Esophagus squamous epithelium (tissue), 5 donors: ENCODE data around the gene AKAP12. TPM values are rescaled to one million over a fixed set of nuclear protein-coding genes. Genes with fewer than 3 reads are reported as not detected.

Experiments
- DNase-seq: peaks from one replicate; lab custom pipeline; 2025; lab: John Stamatoyannopoulos, UW
- H3K27ac ChIP-seq, 4 donors: fragments of 200-600 bp; sonication (generic); one replicate each; pipeline ENCODE4 v1.5.1; 2016 to 2019; ENCODE audit warnings: mild to moderate bottlenecking in 1 of 4
- H3K27me3 ChIP-seq, 4 donors: fragments of 200-600 bp; sonication (generic); 1 replicate in 3 of 4; 2 replicates in 1 of 4; pipeline versions ENCODE4 v1.5.1 to v1.6.0; 2017 to 2021; ENCODE audit warnings: antibody characterized with exemption in 1 of 4
- H3K36me3 ChIP-seq, 3 donors: fragments of 200-600 bp; sonication (generic); one replicate each; pipeline ENCODE4 v1.5.1; 2016 to 2019
- H3K4me1 ChIP-seq, 3 donors: fragments of 200-600 bp; sonication (generic); one replicate each; pipeline ENCODE4 v1.5.1; 2017 to 2019
- H3K4me3 ChIP-seq, 4 donors: fragments of 200-600 bp; sonication (generic); 1 replicate in 3 of 4; 2 replicates in 1 of 4; pipeline ENCODE4 v1.5.1; 2016 to 2019; ENCODE audit warnings: mild to moderate bottlenecking in 2 of 4, moderate library complexity in 1 of 4
- H3K9me3 ChIP-seq, 3 donors: fragments of 200-600 bp; sonication (generic); one replicate each; pipeline ENCODE4 v1.5.1; 2016 to 2019
- CTCF ChIP-seq, 6 experiments: fragments of 450-650 bp in 4 of 6; fragments of 200-600 bp in 2 of 6; sonication (generic) in 2 of 6; IDR thresholded peaks; one replicate each; pipeline ENCODE4 v1.5.1; 2016 to 2019; ENCODE audit warnings: antibody characterized with exemption in 6 of 6, mild to moderate bottlenecking in 4 of 6, moderate library complexity in 4 of 6
- POLR2A ChIP-seq, 4 donors: fragments of 450-650 bp; IDR thresholded peaks; one replicate each; pipeline ENCODE4 v1.6.1; 2017; ENCODE audit warnings: antibody characterized with exemption in 4 of 4, mild to moderate bottlenecking in 4 of 4, moderate library complexity in 3 of 4
- WGBS, 2 donors: methylation state at CpG; one replicate each; pipeline ENCODE4 v1.1.5; 2018; 5-methylcytosine and 5-hydroxymethylcytosine counted together
- intact Hi-C: fragments of 100-400 bp; cut with DNase I; formaldehyde crosslinking; loops from one replicate; pipeline ENCODE4 v1.15.0; 2022
- total RNA-seq, 4 donors: library from RNA; depleted of rRNA; stranded (reverse); fragments of >200 nt; gene quantifications; one replicate each; pipeline ENCODE4 v1.1.0, GENCODE V29; 2016
- donor health status: DM: yes; HTN: yes; CAD: no.

The AKAP12 gene
- total RNA-seq, 4 donors from 2014 or later = 1.7 to 66.6 (median 11.4) TPM

GRCh38 chr6:151289399-151290007 is 49.7 kb downstream of the AKAP12 start:
- Histone ChIP-seq H3K27ac (peak overlapping the region in 3 of 4 donors; percentile 17 to 82 (median 47)), H3K36me3 (no peaks in the 10 kb centered on the region), H3K9me3 (no peaks in the 10 kb centered on the region), H3K27me3 (peaks cover 0 to 5% (median 0%) of the 10 kb centered on the region in 4 donors), H3K4me1 (peaks cover 0 to 58% (median 20%) of the 10 kb centered on the region in 3 donors), H3K4me3 (no peak overlapping the region)
- no peak for DNase-seq
- 58 to 74% methylated on average over 2 of the region's 2 CpGs for WGBS, 2 donors
- intact Hi-C loops = no loop called here
- TF ChIP-seq POLR2A (IDR thresholded peaks at IDR 0.05) (no peak), CTCF (IDR thresholded peaks at IDR 0.05) (no peak)

- intact Hi-C loops = no loop called here
- Histone ChIP-seq H3K36me3 (no peaks in the 10 kb centered on the region), H3K9me3 (no peaks in the 10 kb centered on the region), H3K4me1 (peaks cover 0 to 42% (median 12%) of the 10 kb centered on the region in 3 donors), H3K27me3 (peaks cover 0 to 5% (median 0%) of the 10 kb centered on the region in 4 donors), H3K4me3 (no peak overlapping the region), H3K27ac (peak overlapping the region; percentile 55 to 92 (median 81))
- no peak for TF ChIP-seq POLR2A (IDR thresholded peaks at IDR 0.05)
- TF ChIP-seq CTCF (IDR thresholded peaks at IDR 0.05) = no peak
- DNase-seq = no peak
- 34 to 36% methylated on average over 8 to 10 of the region's 11 CpGs for WGBS, 2 donors
These were observed 51.3 kb downstream of the AKAP12 start for GRCh38 chr6:151290877-151291721.

- WGBS, 2 donors = 46 to 59% methylated on average over 2 of the region's 2 CpGs
- no peak for DNase-seq
- peaks cover 0 to 37% (median 6%) of the 10 kb centered on the region in 3 donors for H3K4me1 ChIP-seq
- peak overlapping the region; percentile 26 to 92 (median 81) for H3K27ac ChIP-seq
- no peak overlapping the region for H3K4me3 ChIP-seq
- no peaks in the 10 kb centered on the region for H3K9me3 ChIP-seq
- TF ChIP-seq CTCF (IDR thresholded peaks at IDR 0.05) (no peak), POLR2A (IDR thresholded peaks at IDR 0.05) (no peak)
- H3K36me3 ChIP-seq = no peaks in the 10 kb centered on the region
- intact Hi-C loops = no loop called here
- peaks cover 0 to 5% (median 0%) of the 10 kb centered on the region in 4 donors for H3K27me3 ChIP-seq
These were observed 51.9 kb downstream of the AKAP12 start for GRCh38 chr6:151291722-151292059.

GRCh38 chr6:151292974-151293687 is 53.4 kb downstream of the AKAP12 start:
- peaks cover 0 to 36% (median 6%) of the 10 kb centered on the region in 3 donors for H3K4me1 ChIP-seq
- H3K4me3 ChIP-seq = no peak overlapping the region
- 67 to 71% methylated on average over 5 of the region's 5 CpGs for WGBS, 2 donors
- H3K27me3 ChIP-seq = peaks cover 0 to 5% (median 0%) of the 10 kb centered on the region in 4 donors
- intact Hi-C loops = no loop called here
- peak overlapping the region; percentile 71 to 92 (median 81) for H3K27ac ChIP-seq
- H3K9me3 ChIP-seq = no peaks in the 10 kb centered on the region
- H3K36me3 ChIP-seq = no peaks in the 10 kb centered on the region
- no peak for TF ChIP-seq POLR2A (IDR thresholded peaks at IDR 0.05)
- no peak for TF ChIP-seq CTCF (IDR thresholded peaks at IDR 0.05)
- DNase-seq = no peak
